Measurements from ENCODE around the gene PSKH1. TPM values are rescaled to one million over a fixed set of nuclear protein-coding genes. Genes with fewer than 3 reads are reported as not detected.
A peak's percentile ranks its signal among the peaks of the same experiment; 100 is the strongest.

The PSKH1 gene
- total RNA-seq, 1 donor from 2014 or later: 45.0 TPM

- Mint-ChIP-seq H3K36me3 (ENCODE audit: insufficient read depth) (peaks cover 4% of the 10 kb centered on the region), H3K4me3 (ENCODE audit: low read depth) (no peak within 1 kb of the TSS), H3K4me1 (ENCODE audit: low read depth) (peaks cover 10% of the 10 kb centered on the region), H3K27me3 (peaks cover 3% of the 10 kb centered on the region), H3K9me3 (ENCODE audit: low read depth) (no peaks in the 10 kb centered on the region), H3K27ac (no peak within 1 kb of the TSS)
- TF ChIP-seq CTCF (IDR thresholded peaks at IDR 0.05; ENCODE audit: unreplicated experiment): peak; percentile 24
- DNase-seq (ENCODE audit: low spot score, unreplicated experiment): no peak
Measured at GRCh38 chr16:67931712-67932461, 38.8 kb downstream of the PSKH1 start, which contains the start of gene CTRL. TSS of gene CTRL (minus strand) at chr16:67931862. CDS start at chr16:67931852, 10 bp downstream.

GRCh38 chr16:67932462-67932840 lies 39.4 kb downstream of the PSKH1 start:
- Mint-ChIP-seq H3K27ac (no peak overlapping the region), H3K9me3 (ENCODE audit: low read depth) (no peaks in the 10 kb centered on the region)

GRCh38 chr16:67933805-67934204 lies 40.8 kb downstream of the PSKH1 start:
- Mint-ChIP-seq H3K27ac (peak overlapping the region; percentile 49), H3K36me3 (ENCODE audit: insufficient read depth) (peaks cover 3% of the 10 kb centered on the region), H3K4me1 (ENCODE audit: low read depth) (peaks cover 15% of the 10 kb centered on the region), H3K9me3 (ENCODE audit: low read depth) (no peaks in the 10 kb centered on the region), H3K27me3 (peaks cover 3% of the 10 kb centered on the region), H3K4me3 (ENCODE audit: low read depth) (no peak overlapping the region)
- DNase-seq (ENCODE audit: low spot score, unreplicated experiment): no peak
- TF ChIP-seq CTCF (IDR thresholded peaks at IDR 0.05; ENCODE audit: unreplicated experiment): no peak

More at GRCh38 chr16:67932462-67932840, 39.4 kb downstream of the PSKH1 start:
- peaks cover 15% of the 10 kb centered on the region for H3K4me1 Mint-ChIP-seq (ENCODE audit: low read depth)
- no peak overlapping the region for H3K4me3 Mint-ChIP-seq (ENCODE audit: low read depth)
- H3K27me3 Mint-ChIP-seq: peaks cover 3% of the 10 kb centered on the region
- TF ChIP-seq CTCF (IDR thresholded peaks at IDR 0.05; ENCODE audit: unreplicated experiment): no peak
- peaks cover 4% of the 10 kb centered on the region for H3K36me3 Mint-ChIP-seq (ENCODE audit: insufficient read depth)
- no peak for DNase-seq (ENCODE audit: low spot score, unreplicated experiment)

- DNase-seq (ENCODE audit: low spot score, unreplicated experiment): no peak
- Mint-ChIP-seq H3K9me3 (ENCODE audit: low read depth) (no peaks in the 10 kb centered on the region), H3K27me3 (peaks cover 3% of the 10 kb centered on the region), H3K36me3 (ENCODE audit: insufficient read depth) (peaks cover 3% of the 10 kb centered on the region), H3K4me1 (ENCODE audit: low read depth) (peaks cover 15% of the 10 kb centered on the region), H3K27ac (peak overlapping the region; percentile 60), H3K4me3 (ENCODE audit: low read depth) (peak overlapping the region; percentile 96)
- no peak for TF ChIP-seq CTCF (IDR thresholded peaks at IDR 0.05; ENCODE audit: unreplicated experiment)
Measured at GRCh38 chr16:67934306-67935100, 41.4 kb downstream of the PSKH1 start.

GRCh38 chr16:67935101-67935401 lies 42.0 kb downstream of the PSKH1 start:
- Mint-ChIP-seq H3K27ac (peak overlapping the region; percentile 60), H3K36me3 (ENCODE audit: insufficient read depth) (peaks cover 3% of the 10 kb centered on the region), H3K27me3 (peaks cover 3% of the 10 kb centered on the region), H3K9me3 (ENCODE audit: low read depth) (no peaks in the 10 kb centered on the region), H3K4me3 (ENCODE audit: low read depth) (peak overlapping the region; percentile 96), H3K4me1 (ENCODE audit: low read depth) (peaks cover 15% of the 10 kb centered on the region)
- no peak for DNase-seq (ENCODE audit: low spot score, unreplicated experiment)
- TF ChIP-seq CTCF (IDR thresholded peaks at IDR 0.05; ENCODE audit: unreplicated experiment): no peak
